SK-N-SH treated with all-trans-retinoic acid at 6 μM for 48 hours (cell line): ENCODE data around the gene CD22.

ENCODE experiments used
- ATAC-seq: fragments of 200-7000 bp; cut with Tn5 transposase; 3 replicates; pipeline ENCODE4 v1.9.1; 2020; ENCODE audit warnings: mild to moderate bottlenecking, moderate library complexity
- ARNTL ChIP-seq: fragments of 450-650 bp; formaldehyde crosslinking; IDR thresholded peaks from 2 replicates; pipeline ENCODE4 v1.5.0; 2020; ENCODE audit warnings: low read depth, mild to moderate bottlenecking, moderate library complexity, borderline replicate concordance
- CSDC2 ChIP-seq: fragments of 250-450 bp; sonication (Bioruptor Pico); IDR thresholded peaks from 2 replicates; pipeline ENCODE4 v1.5.0; 2020; ENCODE audit warnings: mild to moderate bottlenecking, moderate library complexity
- ESRRG ChIP-seq: fragments of 250-450 bp; sonication (Bioruptor Pico); IDR thresholded peaks from 2 replicates; pipeline ENCODE4 v1.6.1; 2021; ENCODE audit warnings: mild to moderate bottlenecking
- GLIS3 ChIP-seq: fragments of 250-450 bp; sonication (Bioruptor Pico); IDR thresholded peaks from 2 replicates; pipeline ENCODE4 v1.5.0; 2020; ENCODE audit warnings: mild to moderate bottlenecking, moderate library complexity
- ISL1 ChIP-seq: fragments of 250-450 bp; sonication (Bioruptor Pico); IDR thresholded peaks from 2 replicates; pipeline ENCODE4 v2.1.2; 2022; ENCODE audit warnings: mild to moderate bottlenecking, moderate library complexity
- OSR1 ChIP-seq: fragments of 250-450 bp; sonication (Bioruptor Pico); IDR thresholded peaks from 2 replicates; pipeline ENCODE4 v1.8.0; 2022; ENCODE audit warnings: moderate library complexity, mild to moderate bottlenecking, inconsistent platforms
- RARB ChIP-seq: fragments of 250-450 bp; sonication (Bioruptor Pico); IDR thresholded peaks from 2 replicates; pipeline ENCODE4 v1.8.0; 2021; ENCODE audit warnings: mild to moderate bottlenecking, moderate library complexity
- SNAI2 ChIP-seq: fragments of 250-450 bp; sonication (Bioruptor Pico); IDR thresholded peaks from 2 replicates; pipeline ENCODE4 v1.5.0; 2020; ENCODE audit warnings: mild to moderate bottlenecking, moderate library complexity
- TCF4 ChIP-seq: fragments of 250-450 bp; sonication (Bioruptor Pico); IDR thresholded peaks from 2 replicates; pipeline ENCODE4 v1.8.0; 2021; ENCODE audit warnings: mild to moderate bottlenecking, moderate library complexity, borderline replicate concordance
- TOX ChIP-seq: fragments of 250-450 bp; sonication (Bioruptor Pico); IDR thresholded peaks from 2 replicates; pipeline ENCODE4 v1.8.0; 2021; ENCODE audit warnings: mild to moderate bottlenecking, moderate library complexity, borderline replicate concordance
- ZC3H10 ChIP-seq: fragments of 250-450 bp; sonication (Bioruptor Pico); IDR thresholded peaks from 2 replicates; pipeline ENCODE4 v1.5.1; 2021; ENCODE audit warnings: mild to moderate bottlenecking, moderate library complexity
- ZFP3 ChIP-seq: fragments of 250-450 bp; sonication (Bioruptor Pico); IDR thresholded peaks from 2 replicates; pipeline ENCODE4 v1.5.0; 2020; ENCODE audit warnings: mild to moderate bottlenecking, moderate library complexity
- ZFP30 ChIP-seq: fragments of 450-650 bp; formaldehyde crosslinking; IDR thresholded peaks from 2 replicates; pipeline ENCODE4 v1.5.0; 2022; ENCODE audit warnings: mild to moderate bottlenecking, moderate library complexity
- ZNF565 ChIP-seq: fragments of 450-650 bp; formaldehyde crosslinking; conservative IDR thresholded peaks from 2 replicates; pipeline ENCODE4 v1.5.0; 2020; ENCODE audit warnings: low read depth, mild to moderate bottlenecking, moderate library complexity
- ZNF70 ChIP-seq: fragments of 450-650 bp; formaldehyde crosslinking; IDR thresholded peaks from 2 replicates; pipeline ENCODE4 v1.5.0; 2020; ENCODE audit warnings: mild to moderate bottlenecking, moderate library complexity
- ZNF8 ChIP-seq: fragments of 450-650 bp; formaldehyde crosslinking; IDR thresholded peaks from 2 replicates; pipeline ENCODE4 v1.5.0; 2020; ENCODE audit warnings: mild to moderate bottlenecking, moderate library complexity
- TF ChIP-seq, protein P1 (sequence below): fragments of 250-450 bp; sonication (Bioruptor Pico); IDR thresholded peaks from 2 replicates; pipeline ENCODE4 v1.5.0; 2020; ENCODE audit warnings: mild to moderate bottlenecking, moderate library complexity
- TF ChIP-seq, protein P2 (sequence below): fragments of 250-450 bp; sonication (Bioruptor Pico); IDR thresholded peaks from 2 replicates; pipeline ENCODE4 v1.8.0; 2020; ENCODE audit warnings: mild to moderate bottlenecking, moderate library complexity, borderline replicate concordance
- TF ChIP-seq, protein P3 (sequence below): fragments of 250-450 bp; sonication (Bioruptor Pico); IDR thresholded peaks from 2 replicates; pipeline ENCODE4 v1.5.1; 2021; ENCODE audit warnings: mild to moderate bottlenecking, moderate library complexity

The CD22 gene

DNA sequence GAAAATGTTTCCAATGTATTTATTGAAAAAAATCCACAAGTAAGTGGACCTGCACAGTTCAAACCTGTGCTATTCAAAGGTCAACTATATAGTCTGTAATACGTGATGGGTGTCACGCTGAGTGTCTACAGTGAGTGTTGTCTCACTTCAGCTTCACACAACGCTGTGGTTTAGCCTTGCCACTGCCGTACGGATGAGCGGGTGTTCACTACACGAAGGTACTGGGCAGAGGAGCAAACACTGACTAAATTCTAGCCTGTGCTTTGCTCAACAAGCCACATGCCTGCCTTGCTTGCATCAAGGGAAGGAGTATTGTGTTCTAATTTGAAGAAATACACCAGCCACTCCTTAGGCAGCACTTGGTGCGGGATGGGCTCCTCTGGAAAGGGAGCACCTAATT, 25.9 kb downstream of the CD22 start (continued):
- TF ChIP-seq, protein P1, sequence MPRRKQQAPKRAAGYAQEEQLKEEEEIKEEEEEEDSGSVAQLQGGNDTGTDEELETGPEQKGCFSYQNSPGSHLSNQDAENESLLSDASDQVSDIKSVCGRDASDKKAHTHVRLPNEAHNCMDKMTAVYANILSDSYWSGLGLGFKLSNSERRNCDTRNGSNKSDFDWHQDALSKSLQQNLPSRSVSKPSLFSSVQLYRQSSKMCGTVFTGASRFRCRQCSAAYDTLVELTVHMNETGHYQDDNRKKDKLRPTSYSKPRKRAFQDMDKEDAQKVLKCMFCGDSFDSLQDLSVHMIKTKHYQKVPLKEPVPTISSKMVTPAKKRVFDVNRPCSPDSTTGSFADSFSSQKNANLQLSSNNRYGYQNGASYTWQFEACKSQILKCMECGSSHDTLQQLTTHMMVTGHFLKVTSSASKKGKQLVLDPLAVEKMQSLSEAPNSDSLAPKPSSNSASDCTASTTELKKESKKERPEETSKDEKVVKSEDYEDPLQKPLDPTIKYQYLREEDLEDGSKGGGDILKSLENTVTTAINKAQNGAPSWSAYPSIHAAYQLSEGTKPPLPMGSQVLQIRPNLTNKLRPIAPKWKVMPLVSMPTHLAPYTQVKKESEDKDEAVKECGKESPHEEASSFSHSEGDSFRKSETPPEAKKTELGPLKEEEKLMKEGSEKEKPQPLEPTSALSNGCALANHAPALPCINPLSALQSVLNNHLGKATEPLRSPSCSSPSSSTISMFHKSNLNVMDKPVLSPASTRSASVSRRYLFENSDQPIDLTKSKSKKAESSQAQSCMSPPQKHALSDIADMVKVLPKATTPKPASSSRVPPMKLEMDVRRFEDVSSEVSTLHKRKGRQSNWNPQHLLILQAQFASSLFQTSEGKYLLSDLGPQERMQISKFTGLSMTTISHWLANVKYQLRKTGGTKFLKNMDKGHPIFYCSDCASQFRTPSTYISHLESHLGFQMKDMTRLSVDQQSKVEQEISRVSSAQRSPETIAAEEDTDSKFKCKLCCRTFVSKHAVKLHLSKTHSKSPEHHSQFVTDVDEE (CRISPR knock-in tag), result no peak
- TF ChIP-seq, protein P2, sequence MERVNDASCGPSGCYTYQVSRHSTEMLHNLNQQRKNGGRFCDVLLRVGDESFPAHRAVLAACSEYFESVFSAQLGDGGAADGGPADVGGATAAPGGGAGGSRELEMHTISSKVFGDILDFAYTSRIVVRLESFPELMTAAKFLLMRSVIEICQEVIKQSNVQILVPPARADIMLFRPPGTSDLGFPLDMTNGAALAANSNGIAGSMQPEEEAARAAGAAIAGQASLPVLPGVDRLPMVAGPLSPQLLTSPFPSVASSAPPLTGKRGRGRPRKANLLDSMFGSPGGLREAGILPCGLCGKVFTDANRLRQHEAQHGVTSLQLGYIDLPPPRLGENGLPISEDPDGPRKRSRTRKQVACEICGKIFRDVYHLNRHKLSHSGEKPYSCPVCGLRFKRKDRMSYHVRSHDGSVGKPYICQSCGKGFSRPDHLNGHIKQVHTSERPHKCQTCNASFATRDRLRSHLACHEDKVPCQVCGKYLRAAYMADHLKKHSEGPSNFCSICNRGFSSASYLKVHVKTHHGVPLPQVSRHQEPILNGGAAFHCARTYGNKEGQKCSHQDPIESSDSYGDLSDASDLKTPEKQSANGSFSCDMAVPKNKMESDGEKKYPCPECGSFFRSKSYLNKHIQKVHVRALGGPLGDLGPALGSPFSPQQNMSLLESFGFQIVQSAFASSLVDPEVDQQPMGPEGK (CRISPR knock-in tag), result no peak
- TF ChIP-seq ARNTL (CRISPR knock-in tag), result no peak

DNA sequence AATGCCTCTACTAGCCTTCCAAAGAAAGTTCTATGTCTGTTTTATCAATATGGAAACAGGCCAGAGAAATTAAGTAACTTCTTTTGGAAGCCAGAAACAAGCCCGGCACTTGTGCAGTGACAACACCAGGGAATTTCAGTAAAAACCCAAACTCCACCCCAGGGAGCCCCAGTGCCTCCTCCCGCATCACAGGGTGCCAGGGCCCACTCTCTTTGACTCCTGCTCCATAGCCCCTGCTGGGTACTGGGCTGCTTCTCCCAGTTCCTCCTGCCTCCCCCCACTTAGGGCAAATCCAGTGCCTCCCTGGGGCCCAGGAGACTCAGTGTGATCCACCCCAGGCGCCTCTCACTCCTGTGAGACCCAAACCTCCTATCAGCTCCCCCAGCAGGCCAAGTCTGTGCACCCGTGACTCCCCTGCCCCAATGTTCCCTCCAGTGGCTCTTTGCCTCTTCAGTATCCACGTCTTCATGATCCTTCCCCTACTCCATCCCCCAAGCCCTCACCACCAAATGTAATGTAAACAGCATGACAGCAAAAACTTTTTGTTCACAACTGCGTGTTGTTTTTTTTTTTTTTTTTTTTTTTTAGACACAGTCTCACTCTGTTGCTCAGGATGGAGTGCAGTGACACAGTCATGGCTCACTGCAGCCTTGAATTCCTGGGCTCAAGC, 26.9 kb downstream of the CD22 start:
- TF ChIP-seq, protein P2 (CRISPR knock-in tag), result no peak
- no peak for TF ChIP-seq RARB (CRISPR knock-in tag)
- no peak for TF ChIP-seq ZNF8 (CRISPR knock-in tag)
- no peak for TF ChIP-seq TOX (CRISPR knock-in tag)
- TF ChIP-seq GLIS3, result no peak
- no peak for TF ChIP-seq CSDC2 (CRISPR knock-in tag)
- TF ChIP-seq SNAI2, result no peak
- no peak for TF ChIP-seq ZC3H10 (CRISPR knock-in tag)
- TF ChIP-seq, protein P1 (CRISPR knock-in tag), result no peak
- TF ChIP-seq ESRRG, result no peak
- TF ChIP-seq ARNTL (CRISPR knock-in tag), result no peak
- no peak for TF ChIP-seq ZFP3 (CRISPR knock-in tag)
- TF ChIP-seq, protein P3, sequence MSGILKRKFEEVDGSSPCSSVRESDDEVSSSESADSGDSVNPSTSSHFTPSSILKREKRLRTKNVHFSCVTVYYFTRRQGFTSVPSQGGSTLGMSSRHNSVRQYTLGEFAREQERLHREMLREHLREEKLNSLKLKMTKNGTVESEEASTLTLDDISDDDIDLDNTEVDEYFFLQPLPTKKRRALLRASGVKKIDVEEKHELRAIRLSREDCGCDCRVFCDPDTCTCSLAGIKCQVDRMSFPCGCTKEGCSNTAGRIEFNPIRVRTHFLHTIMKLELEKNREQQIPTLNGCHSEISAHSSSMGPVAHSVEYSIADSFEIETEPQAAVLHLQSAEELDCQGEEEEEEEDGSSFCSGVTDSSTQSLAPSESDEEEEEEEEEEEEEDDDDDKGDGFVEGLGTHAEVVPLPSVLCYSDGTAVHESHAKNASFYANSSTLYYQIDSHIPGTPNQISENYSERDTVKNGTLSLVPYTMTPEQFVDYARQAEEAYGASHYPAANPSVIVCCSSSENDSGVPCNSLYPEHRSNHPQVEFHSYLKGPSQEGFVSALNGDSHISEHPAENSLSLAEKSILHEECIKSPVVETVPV (CRISPR knock-in tag), result no peak
- no peak for TF ChIP-seq TCF4
- TF ChIP-seq ZFP30 (CRISPR knock-in tag), result no peak
- no peak for TF ChIP-seq ZNF565 (CRISPR knock-in tag)
- TF ChIP-seq OSR1 (CRISPR knock-in tag), result no peak
- no peak for TF ChIP-seq ZNF70 (CRISPR knock-in tag)
- TF ChIP-seq ISL1 (CRISPR knock-in tag), result no peak
- ATAC-seq, result no peak
